IMR-90 (cell line): ENCODE measurements around the gene METTL21C. TPM values are rescaled to one million over a fixed set of nuclear protein-coding genes. Genes with fewer than 3 reads are reported as not detected.

Experiments
- ATAC-seq: fragments of 200-7000 bp; cut with Tn5 transposase; 2 replicates; pipeline ENCODE4 v1.9.1; 2020; ENCODE audit warnings: low read depth, mild to moderate bottlenecking, moderate library complexity
- BruUV-seq: library from RNA; stranded (reverse); fragments of 400-500 nt; replicated peaks from 2 replicates; lab custom pipeline; 2021; lab: Mats Ljungman, UMichigan
- CTCF ChIA-PET: fragments of 300-600 bp; formaldehyde crosslinking; extraction: SDS; loops from one replicate; lab custom pipeline; 2021; ENCODE audit warnings: antibody characterized with exemption; lab: Yijun Ruan, JAX
- POLR2A ChIA-PET: fragments of 300-600 bp; sonication (Branson Sonifier 250); formaldehyde crosslinking; loops from one replicate; lab custom pipeline; 2022; ENCODE audit warnings: antibody characterized with exemption; ENCODE audit not compliant: unreplicated experiment; lab: Charles Lee
- DNase-seq: peaks from one replicate; pipeline ENCODE4 v3.0.0; 2013
- H2AFZ ChIP-seq: replicated peaks from 2 replicates; pipeline ENCODE3; 2013; ENCODE audit warnings: low read length, mild to moderate bottlenecking; ENCODE audit not compliant: poor library complexity
- H2AK5ac ChIP-seq: 2 replicates; pipeline ENCODE4 v1.6.1; 2013; ENCODE audit warnings: low read depth, low read length, inconsistent platforms
- H2AK9ac ChIP-seq: replicated peaks from 2 replicates; pipeline ENCODE3; 2013; ENCODE audit warnings: mild to moderate bottlenecking, low read depth, low read length, moderate library complexity; ENCODE audit not compliant: poor library complexity
- H2BK120ac ChIP-seq: 2 replicates; pipeline ENCODE4 v1.6.1; 2013; ENCODE audit warnings: low read depth, low read length, inconsistent platforms
- H2BK15ac ChIP-seq: 3 replicates; pipeline ENCODE4 v1.6.1; 2013; ENCODE audit warnings: low read depth, low read length, inconsistent platforms
- H2BK20ac ChIP-seq: 2 replicates; pipeline ENCODE4 v1.6.1; 2013; ENCODE audit warnings: low read depth, mild to moderate bottlenecking, inconsistent platforms, low read length, moderate library complexity
- H2BK5ac ChIP-seq: 2 replicates; pipeline ENCODE4 v1.6.1; 2013; ENCODE audit warnings: mild to moderate bottlenecking, low read depth, low read length, inconsistent platforms; ENCODE audit not compliant: poor library complexity, severe bottlenecking
- H3K14ac ChIP-seq: replicated peaks from 2 replicates; pipeline ENCODE4 v1.6.1; 2013; ENCODE audit warnings: low read depth, low read length, inconsistent platforms
- H3K18ac ChIP-seq: 2 replicates; pipeline ENCODE4 v1.6.1; 2013; ENCODE audit warnings: low read depth, low read length, control low read depth
- H3K23ac ChIP-seq: 2 replicates; pipeline ENCODE4 v1.6.1; 2013; ENCODE audit warnings: low read depth, low read length, inconsistent platforms
- H3K27ac ChIP-seq: 2 replicates; pipeline ENCODE4 v1.5.1; 2013; ENCODE audit warnings: mild to moderate bottlenecking, control low read depth, low read length; ENCODE audit not compliant: insufficient read depth
- H3K27me3 ChIP-seq: 2 replicates; pipeline ENCODE4 v1.6.1; 2013; ENCODE audit warnings: low read length; ENCODE audit not compliant: control insufficient read depth, insufficient read depth
- H3K36me3 ChIP-seq: 2 replicates; pipeline ENCODE4 v1.6.1; 2013; ENCODE audit warnings: low read length, mixed read lengths; ENCODE audit not compliant: control insufficient read depth, insufficient read depth
- H3K4ac ChIP-seq: 2 replicates; pipeline ENCODE4 v1.6.1; 2013; ENCODE audit warnings: low read depth, low read length, inconsistent platforms
- H3K4me1 ChIP-seq: 2 replicates; pipeline ENCODE4 v1.6.1; 2013; ENCODE audit warnings: low read length, mixed read lengths; ENCODE audit not compliant: control insufficient read depth, insufficient read depth
- H3K4me2 ChIP-seq: 2 replicates; pipeline ENCODE4 v1.6.1; 2013; ENCODE audit warnings: low read depth, mild to moderate bottlenecking, control low read depth, low read length, moderate library complexity
- H3K4me3 ChIP-seq: 2 replicates; pipeline ENCODE4 v1.5.1; 2013; ENCODE audit warnings: low read depth, mild to moderate bottlenecking, control low read depth, low read length, moderate library complexity; ENCODE audit not compliant: insufficient read depth
- H3K56ac ChIP-seq: 2 replicates; pipeline ENCODE4 v1.6.1; 2013; ENCODE audit warnings: low read length, inconsistent platforms; ENCODE audit not compliant: insufficient read depth; ENCODE audit errors: extremely low read depth
- H3K79me1 ChIP-seq, 2 experiments: 2 replicates each; pipeline ENCODE4 v1.6.1; 2013; ENCODE audit warnings: low read length in 2 of 2, inconsistent platforms in 1 of 2, low read depth in 1 of 2
- H3K9ac ChIP-seq: 2 replicates; pipeline ENCODE4 v1.6.1; 2013; ENCODE audit warnings: low read depth, low read length, control low read depth
- H3K9me1 ChIP-seq: 2 replicates; pipeline ENCODE4 v1.6.1; 2013; ENCODE audit warnings: low read length, inconsistent platforms; ENCODE audit not compliant: insufficient read depth
- H3K9me3 ChIP-seq: 2 replicates; pipeline ENCODE4 v1.6.1; 2013; ENCODE audit warnings: low read length; ENCODE audit not compliant: control insufficient read depth, insufficient read depth
- H4K20me1 ChIP-seq: 2 replicates; pipeline ENCODE4 v1.6.1; 2013; ENCODE audit warnings: low read length, inconsistent platforms; ENCODE audit not compliant: insufficient read depth
- H4K5ac ChIP-seq: 2 replicates; pipeline ENCODE4 v1.6.1; 2013; ENCODE audit warnings: mild to moderate bottlenecking, low read depth, low read length, control low read depth
- H4K8ac ChIP-seq, 2 experiments: 2 replicates each; pipeline ENCODE4 v1.6.1; 2013; ENCODE audit warnings: low read depth in 2 of 2, low read length in 2 of 2, control low read depth in 1 of 2, inconsistent platforms in 1 of 2
- H4K91ac ChIP-seq: 2 replicates; pipeline ENCODE4 v1.6.1; 2013; ENCODE audit warnings: low read depth, low read length, inconsistent platforms; ENCODE audit not compliant: insufficient read depth
- BHLHE40 ChIP-seq: fragments of 150-350 bp; IDR thresholded peaks from 2 replicates; pipeline ENCODE4 v1.6.1; 2016; ENCODE audit warnings: mild to moderate bottlenecking, low read depth, low read length
- NFE2L2 ChIP-seq: fragments of 150-350 bp; IDR thresholded peaks from 2 replicates; pipeline ENCODE4 v1.6.1; 2016; ENCODE audit warnings: low read depth, mild to moderate bottlenecking, low read length
- RAD21 ChIP-seq: IDR thresholded peaks from 2 replicates; pipeline ENCODE4 v1.6.1; 2012; ENCODE audit warnings: low read length, improper control_type of control experiment
- WGBS, 2 experiments: methylation state at CpG; one replicate each; pipeline versions ENCODE4 v1.1.5 to v1.1.7; 2013; ENCODE audit warnings: missing lambda C conversion rate in 2 of 2; ENCODE audit not compliant: insufficient read length in 1 of 2; ENCODE audit errors: extremely low coverage in 2 of 2; 5-methylcytosine and 5-hydroxymethylcytosine counted together
- dilution Hi-C: fragments of 300-500 bp; cut with HindIII; formaldehyde crosslinking; loops from one replicate; pipeline ENCODE4 v1.14.3; 2018; ENCODE audit warnings: low sequenced_read_pairs; ENCODE audit not compliant: unreplicated experiment
- in situ Hi-C: fragments of 300-500 bp; cut with MboI; formaldehyde crosslinking; loops from 3 replicates; pipeline ENCODE4 v1.14.3; 2019; ENCODE audit warnings: low sequenced_read_pairs, inconsistent platforms, mixed read lengths
- intact Hi-C: fragments of 100-400 bp; cut with micrococcal nuclease; formaldehyde crosslinking; loops from 2 replicates; pipeline ENCODE4 v1.10.0; 2022
- polyA plus RNA-seq, 3 experiments: library from polyadenylated mRNA; depleted of rRNA; stranded (reverse); fragments of >200 nt; gene quantifications; 2 replicates each; pipeline ENCODE4 v1.2.3, GENCODE V29; 2012; ENCODE audit warnings: low replicate concordance in 1 of 3
- total RNA-seq: library from RNA; depleted of rRNA; stranded (reverse); fragments of >200 nt; gene quantifications from 2 replicates; pipeline ENCODE4 v1.2.3, GENCODE V29; 2012
- TF ChIP-seq, protein P1 (sequence below): conservative IDR thresholded peaks from 2 replicates; pipeline ENCODE4 v1.5.1; 2012; ENCODE audit warnings: mild to moderate bottlenecking, low read depth, low read length, improper control_type of control experiment

METTL21C gene
- total and polyA plus RNA-seq, 2 of the 4 experiments (the other 2 are of a cell fraction) = not detected

DNA sequence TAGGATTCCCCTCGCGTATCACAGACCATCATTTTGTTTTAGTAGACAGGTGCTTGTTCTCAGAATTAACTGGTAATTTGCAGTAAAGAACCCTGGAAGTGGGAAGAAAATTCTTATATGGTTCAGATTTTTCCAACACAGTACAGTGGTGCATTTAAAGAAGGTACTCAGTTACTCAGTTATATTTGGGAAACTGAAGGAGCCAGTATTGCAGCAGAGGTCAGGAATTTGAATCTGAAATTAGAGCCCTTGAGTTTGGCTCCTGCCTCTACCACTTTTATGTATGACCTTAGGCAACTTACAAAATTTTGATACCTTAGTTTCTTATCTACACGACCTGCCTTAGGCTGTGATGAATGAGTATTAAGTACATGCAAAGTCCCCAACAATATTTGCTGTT, 19.7 kb downstream of the METTL21C start:
- Histone ChIP-seq H3K18ac (no peak overlapping the region), H3K9me1 (no peaks in the 10 kb centered on the region), H4K8ac (no peak overlapping the region), H3K36me3 (peaks cover 32% of the 10 kb centered on the region), H3K14ac (no peak overlapping the region), H4K91ac (no peak overlapping the region), H2AK5ac (no peak overlapping the region), H3K9me3 (no peaks in the 10 kb centered on the region), H4K20me1 (no peaks in the 10 kb centered on the region), H3K4ac (no peak overlapping the region), H3K4me2 (no peak overlapping the region), H2AFZ (no peak overlapping the region), H3K79me1 (no peaks in the 10 kb centered on the region), H2BK15ac (no peak overlapping the region), H3K56ac (no peak overlapping the region), H3K23ac (no peak overlapping the region), H2BK120ac (no peak overlapping the region), H3K4me3 (no peak overlapping the region), H3K27me3 (no peaks in the 10 kb centered on the region), H2BK5ac (no peak overlapping the region), H2BK20ac (no peak overlapping the region), H4K5ac (no peak overlapping the region), H3K9ac (no peak overlapping the region), H3K4me1 (no peaks in the 10 kb centered on the region), H2AK9ac (no peak overlapping the region), H3K27ac (no peak overlapping the region)
- ChIA-PET POLR2A (no interaction called here), CTCF (no interaction called here)
- in situ Hi-C loops = no loop called here
- BruUV-seq = no TSS peak
- TF ChIP-seq RAD21 = no peak
- TF ChIP-seq BHLHE40 = no peak
- no peak for TF ChIP-seq NFE2L2
- TF ChIP-seq, protein P1, sequence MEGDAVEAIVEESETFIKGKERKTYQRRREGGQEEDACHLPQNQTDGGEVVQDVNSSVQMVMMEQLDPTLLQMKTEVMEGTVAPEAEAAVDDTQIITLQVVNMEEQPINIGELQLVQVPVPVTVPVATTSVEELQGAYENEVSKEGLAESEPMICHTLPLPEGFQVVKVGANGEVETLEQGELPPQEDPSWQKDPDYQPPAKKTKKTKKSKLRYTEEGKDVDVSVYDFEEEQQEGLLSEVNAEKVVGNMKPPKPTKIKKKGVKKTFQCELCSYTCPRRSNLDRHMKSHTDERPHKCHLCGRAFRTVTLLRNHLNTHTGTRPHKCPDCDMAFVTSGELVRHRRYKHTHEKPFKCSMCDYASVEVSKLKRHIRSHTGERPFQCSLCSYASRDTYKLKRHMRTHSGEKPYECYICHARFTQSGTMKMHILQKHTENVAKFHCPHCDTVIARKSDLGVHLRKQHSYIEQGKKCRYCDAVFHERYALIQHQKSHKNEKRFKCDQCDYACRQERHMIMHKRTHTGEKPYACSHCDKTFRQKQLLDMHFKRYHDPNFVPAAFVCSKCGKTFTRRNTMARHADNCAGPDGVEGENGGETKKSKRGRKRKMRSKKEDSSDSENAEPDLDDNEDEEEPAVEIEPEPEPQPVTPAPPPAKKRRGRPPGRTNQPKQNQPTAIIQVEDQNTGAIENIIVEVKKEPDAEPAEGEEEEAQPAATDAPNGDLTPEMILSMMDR = no peak
- ATAC-seq = no peak
- intact Hi-C loops = loop anchor here (2.0 to 5.0 kb wide), 2 partner anchors 38 to 58 kb away; no protein-coding TSS in a partner anchor
- dilution Hi-C loops = no loop called here
- WGBS, 2 experiments = no CpG with 5 or more reads among the region's 3 CpGs
- DNase-seq = no peak
